ENCODE measurements around the gene TRIM75. TPM values are rescaled to one million over a fixed set of nuclear protein-coding genes. Genes with fewer than 3 reads are reported as not detected.

The TRIM75 gene
- total and polyA plus RNA-seq, 10 of the 15 experiments (the other 5 are each of a cell fraction or from before 2014, with no cell fraction given) = not detected

DNA sequence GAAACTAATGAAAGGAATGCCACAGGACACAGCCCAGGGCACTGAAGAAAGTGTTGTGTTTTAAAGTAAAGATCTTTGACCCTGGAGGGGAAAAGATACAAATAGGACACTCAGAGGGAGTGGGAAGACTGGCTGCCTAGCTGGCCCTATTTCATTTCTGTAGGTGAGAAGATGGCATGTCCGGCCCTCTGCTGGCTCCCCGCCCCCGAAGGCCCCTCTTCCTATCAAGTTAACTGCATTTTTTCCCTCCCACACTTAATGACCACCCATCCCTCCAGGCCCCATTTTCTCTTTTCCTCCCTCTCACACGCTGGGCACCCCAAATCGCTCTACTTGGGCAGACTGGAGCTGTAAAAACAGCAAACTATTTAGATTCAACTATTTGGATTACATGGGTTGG is 5.5 kb upstream of the TRIM75 start (continued):
- TF ChIP-seq, protein P1, sequence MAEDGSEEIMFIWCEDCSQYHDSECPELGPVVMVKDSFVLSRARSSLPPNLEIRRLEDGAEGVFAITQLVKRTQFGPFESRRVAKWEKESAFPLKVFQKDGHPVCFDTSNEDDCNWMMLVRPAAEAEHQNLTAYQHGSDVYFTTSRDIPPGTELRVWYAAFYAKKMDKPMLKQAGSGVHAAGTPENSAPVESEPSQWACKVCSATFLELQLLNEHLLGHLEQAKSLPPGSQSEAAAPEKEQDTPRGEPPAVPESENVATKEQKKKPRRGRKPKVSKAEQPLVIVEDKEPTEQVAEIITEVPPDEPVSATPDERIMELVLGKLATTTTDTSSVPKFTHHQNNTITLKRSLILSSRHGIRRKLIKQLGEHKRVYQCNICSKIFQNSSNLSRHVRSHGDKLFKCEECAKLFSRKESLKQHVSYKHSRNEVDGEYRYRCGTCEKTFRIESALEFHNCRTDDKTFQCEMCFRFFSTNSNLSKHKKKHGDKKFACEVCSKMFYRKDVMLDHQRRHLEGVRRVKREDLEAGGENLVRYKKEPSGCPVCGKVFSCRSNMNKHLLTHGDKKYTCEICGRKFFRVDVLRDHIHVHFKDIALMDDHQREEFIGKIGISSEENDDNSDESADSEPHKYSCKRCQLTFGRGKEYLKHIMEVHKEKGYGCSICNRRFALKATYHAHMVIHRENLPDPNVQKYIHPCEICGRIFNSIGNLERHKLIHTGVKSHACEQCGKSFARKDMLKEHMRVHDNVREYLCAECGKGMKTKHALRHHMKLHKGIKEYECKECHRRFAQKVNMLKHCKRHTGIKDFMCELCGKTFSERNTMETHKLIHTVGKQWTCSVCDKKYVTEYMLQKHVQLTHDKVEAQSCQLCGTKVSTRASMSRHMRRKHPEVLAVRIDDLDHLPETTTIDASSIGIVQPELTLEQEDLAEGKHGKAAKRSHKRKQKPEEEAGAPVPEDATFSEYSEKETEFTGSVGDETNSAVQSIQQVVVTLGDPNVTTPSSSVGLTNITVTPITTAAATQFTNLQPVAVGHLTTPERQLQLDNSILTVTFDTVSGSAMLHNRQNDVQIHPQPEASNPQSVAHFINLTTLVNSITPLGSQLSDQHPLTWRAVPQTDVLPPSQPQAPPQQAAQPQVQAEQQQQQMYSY (CRISPR knock-in tag; IDR thresholded peaks at IDR 0.05) = no peak
- no peak for TF ChIP-seq EZH2 (IDR thresholded peaks at IDR 0.05; ENCODE audit: borderline replicate concordance, control insufficient read depth, low read depth, low read length)

DNA sequence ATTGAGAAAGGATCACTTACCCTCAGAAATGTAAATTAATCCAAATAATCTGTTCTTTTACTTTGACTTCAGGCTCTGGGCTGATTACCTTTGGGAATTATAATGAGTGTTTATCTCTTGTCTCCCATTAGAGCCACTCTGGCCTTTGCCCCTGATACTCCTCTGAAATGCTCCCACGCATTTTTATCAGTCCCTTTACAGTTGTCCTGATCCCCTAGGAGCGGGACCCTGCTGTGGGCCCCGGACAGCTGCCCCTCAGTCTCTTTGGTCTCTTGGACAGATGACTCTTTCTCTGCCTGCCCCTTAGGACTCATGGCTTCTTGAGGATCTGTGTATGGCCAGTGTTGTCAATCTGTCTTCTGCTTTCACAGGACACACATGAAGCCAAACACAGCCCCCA is 1.0 kb upstream of the TRIM75 start:
- no peak overlapping the region for H3K4me2 ChIP-seq (ENCODE audit: control insufficient read depth, insufficient read depth)
- H3K9me3 ChIP-seq (replicated peaks; ENCODE audit: control insufficient read depth, insufficient read depth, low read length) = no peaks in the 10 kb centered on the region
- RAD21 ChIA-PET (ENCODE audit: unreplicated experiment) = no interaction called here
- TF ChIP-seq MEF2A (IDR thresholded peaks at IDR 0.05; ENCODE audit: insufficient read depth, low read depth, low read length) = no peak
- no peak for TF ChIP-seq NFXL1 (IDR thresholded peaks at IDR 0.05; ENCODE audit: borderline replicate concordance)
- TF ChIP-seq PAX5 (IDR thresholded peaks at IDR 0.05; ENCODE audit: borderline replicate concordance, low read depth, low read length) = no peak
- TF ChIP-seq NRF1 (conservative IDR thresholded peaks at IDR 0.05; ENCODE audit: low read depth, low read length) = no peak
- TF ChIP-seq, protein P2, sequence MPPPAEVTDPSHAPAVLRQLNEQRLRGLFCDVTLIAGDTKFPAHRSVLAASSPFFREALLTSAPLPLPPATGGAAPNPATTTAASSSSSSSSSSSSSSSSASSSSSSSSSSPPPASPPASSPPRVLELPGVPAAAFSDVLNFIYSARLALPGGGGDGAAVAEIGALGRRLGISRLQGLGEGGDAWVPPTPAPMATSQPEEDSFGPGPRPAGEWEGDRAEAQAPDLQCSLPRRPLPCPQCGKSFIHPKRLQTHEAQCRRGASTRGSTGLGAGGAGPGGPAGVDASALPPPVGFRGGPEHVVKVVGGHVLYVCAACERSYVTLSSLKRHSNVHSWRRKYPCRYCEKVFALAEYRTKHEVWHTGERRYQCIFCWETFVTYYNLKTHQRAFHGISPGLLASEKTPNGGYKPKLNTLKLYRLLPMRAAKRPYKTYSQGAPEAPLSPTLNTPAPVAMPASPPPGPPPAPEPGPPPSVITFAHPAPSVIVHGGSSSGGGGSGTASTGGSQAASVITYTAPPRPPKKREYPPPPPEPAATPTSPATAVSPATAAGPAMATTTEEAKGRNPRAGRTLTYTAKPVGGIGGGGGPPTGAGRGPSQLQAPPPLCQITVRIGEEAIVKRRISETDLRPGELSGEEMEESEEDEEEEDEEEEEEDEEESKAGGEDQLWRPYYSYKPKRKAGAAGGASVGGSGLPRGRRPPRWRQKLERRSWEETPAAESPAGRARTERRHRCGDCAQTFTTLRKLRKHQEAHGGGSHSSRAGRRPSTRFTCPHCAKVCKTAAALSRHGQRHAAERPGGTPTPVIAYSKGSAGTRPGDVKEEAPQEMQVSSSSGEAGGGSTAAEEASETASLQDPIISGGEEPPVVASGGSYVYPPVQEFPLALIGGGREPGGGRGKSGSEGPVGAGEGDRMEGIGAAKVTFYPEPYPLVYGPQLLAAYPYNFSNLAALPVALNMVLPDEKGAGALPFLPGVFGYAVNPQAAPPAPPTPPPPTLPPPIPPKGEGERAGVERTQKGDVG (CRISPR knock-in tag; IDR thresholded peaks at IDR 0.05) = no peak
- no peak for TF ChIP-seq TCF3 (IDR thresholded peaks at IDR 0.05; ENCODE audit: borderline replicate concordance, insufficient read depth, low read depth, low read length)
- TF ChIP-seq, protein P3, sequence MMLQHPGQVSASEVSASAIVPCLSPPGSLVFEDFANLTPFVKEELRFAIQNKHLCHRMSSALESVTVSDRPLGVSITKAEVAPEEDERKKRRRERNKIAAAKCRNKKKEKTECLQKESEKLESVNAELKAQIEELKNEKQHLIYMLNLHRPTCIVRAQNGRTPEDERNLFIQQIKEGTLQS (IDR thresholded peaks at IDR 0.05; ENCODE audit: borderline replicate concordance, extremely low read depth, low read depth, low read length) = no peak
- H2AFZ ChIP-seq (ENCODE audit: control insufficient read depth, low read depth, low read length) = no peak overlapping the region
- no peaks in the 10 kb centered on the region for H3K79me2 ChIP-seq (ENCODE audit: control insufficient read depth, insufficient read depth, low read length)
- ATAC-seq = no peak
- CTCF ChIA-PET = no interaction called here
- H3K9ac ChIP-seq (ENCODE audit: control insufficient read depth, insufficient read depth, low read length) = no peak overlapping the region
- no peaks in the 10 kb centered on the region for H3K36me3 ChIP-seq (ENCODE audit: control insufficient read depth in 2 of 2, insufficient read depth in 2 of 2, low read length in 1 of 2)
- FAIRE-seq = no peak
- no peak for DNase-seq (ENCODE audit: low read depth, low spot score)
- H3K27ac ChIP-seq (ENCODE audit: control insufficient read depth, insufficient read depth) = no peak overlapping the region
- H3K4me3 ChIP-seq = no peak overlapping the region
- BruUV-seq (replicated peaks) = no TSS peak
- in situ Hi-C loops (cut with MboI) (no loop called here), intact Hi-C loops (cut with micrococcal nuclease; ENCODE audit: unreplicated experiment) (no loop called here)
- H4K20me1 ChIP-seq (ENCODE audit: control insufficient read depth, insufficient read depth) = no peaks in the 10 kb centered on the region
- SMC1A ChIA-PET (ENCODE audit: uncharacterized antibody, unreplicated experiment) = interaction anchor here (0.6 kb wide), 1 partner anchor 292 kb away, joined by 4 read pairs; no protein-coding TSS in a partner anchor
- POLR2A ChIA-PET = no interaction called here
- WGBS (ENCODE audit: insufficient coverage, insufficient replicate concordance, low lambda C conversion rate, missing lambda C conversion rate) = 68% methylated on average over 3 of the region's 3 CpGs
- H3K27me3 ChIP-seq (replicated peaks in 1 of 2; ENCODE audit: control insufficient read depth in 2 of 2, insufficient read depth in 2 of 2, low read length in 1 of 2) = no peaks in the 10 kb centered on the region
- H3K4me1 ChIP-seq (ENCODE audit: control insufficient read depth, insufficient read depth, low read length) = no peaks in the 10 kb centered on the region

All from GM12878 (cell line).